H9 (cell line): Measurements from ENCODE around the gene TGFBR2. TPM values are rescaled to one million over a fixed set of nuclear protein-coding genes. Genes with fewer than 3 reads are reported as not detected.

Experiments
- DNase-seq: peaks from one replicate; pipeline ENCODE4 v3.0.0-alpha.2; 2017
- H2AFZ ChIP-seq: one replicate; pipeline ENCODE4 v1.6.1; 2013; ENCODE audit warnings: mild to moderate bottlenecking, low read length, control low read depth, moderate library complexity
- H2AK5ac ChIP-seq: 2 replicates; pipeline ENCODE4 v1.6.1; 2013; ENCODE audit warnings: low read length, control low read depth, mixed read lengths; ENCODE audit not compliant: insufficient read length
- H2BK120ac ChIP-seq: one replicate; pipeline ENCODE4 v1.6.1; 2013; ENCODE audit warnings: low read depth, mild to moderate bottlenecking, low read length, control low read depth, inconsistent platforms; ENCODE audit not compliant: poor library complexity, severe bottlenecking
- H2BK12ac ChIP-seq: 2 replicates; pipeline ENCODE4 v1.6.1; 2013; ENCODE audit warnings: low read length, control low read depth, mixed read lengths, low read depth; ENCODE audit not compliant: insufficient read length
- H2BK15ac ChIP-seq: 2 replicates; pipeline ENCODE4 v1.6.1; 2013; ENCODE audit warnings: low read depth, low read length, control low read depth
- H2BK20ac ChIP-seq: one replicate; pipeline ENCODE4 v1.6.1; 2013; ENCODE audit warnings: low read depth, mild to moderate bottlenecking, low read length, control low read depth, inconsistent platforms; ENCODE audit not compliant: poor library complexity, severe bottlenecking
- H2BK5ac ChIP-seq: 2 replicates; pipeline ENCODE4 v1.6.1; 2013; ENCODE audit warnings: low read length, control low read depth, mixed read lengths; ENCODE audit not compliant: insufficient read length
- H3K14ac ChIP-seq: 2 replicates; pipeline ENCODE4 v1.6.1; 2013; ENCODE audit warnings: low read length, control low read depth; ENCODE audit not compliant: insufficient read depth
- H3K18ac ChIP-seq: 2 replicates; pipeline ENCODE4 v1.6.1; 2013; ENCODE audit warnings: low read depth, mild to moderate bottlenecking, mixed read lengths, low read length, control low read depth; ENCODE audit not compliant: insufficient read length
- H3K23ac ChIP-seq: 2 replicates; pipeline ENCODE4 v1.6.1; 2013; ENCODE audit warnings: low read length, control low read depth, mixed read lengths, low read depth; ENCODE audit not compliant: insufficient read length
- H3K23me2 ChIP-seq: 2 replicates; pipeline ENCODE4 v1.6.1; 2013; ENCODE audit warnings: low read depth, mild to moderate bottlenecking, mixed read lengths, low read length, control low read depth; ENCODE audit not compliant: insufficient read length, poor library complexity, severe bottlenecking
- H3K27ac ChIP-seq: 2 replicates; pipeline ENCODE4 v1.5.1; 2013; ENCODE audit warnings: low read length, control low read depth, mixed read lengths, low read depth; ENCODE audit not compliant: insufficient read length
- H3K27me3 ChIP-seq: 2 replicates; pipeline ENCODE4 v1.6.1; 2013; ENCODE audit warnings: low read length, control low read depth, inconsistent platforms; ENCODE audit not compliant: insufficient read depth
- H3K4ac ChIP-seq: 2 replicates; pipeline ENCODE4 v1.6.1; 2013; ENCODE audit warnings: low read depth, mild to moderate bottlenecking, control low read depth, inconsistent platforms, low read length, moderate library complexity
- H3K4me1 ChIP-seq: 2 replicates; pipeline ENCODE4 v1.6.1; 2013; ENCODE audit warnings: low read length, control low read depth, inconsistent platforms; ENCODE audit not compliant: insufficient read depth
- H3K4me2 ChIP-seq: 2 replicates; pipeline ENCODE4 v1.6.1; 2013; ENCODE audit warnings: low read length, control low read depth, mixed read lengths; ENCODE audit not compliant: insufficient read length, insufficient read depth
- H3K56ac ChIP-seq: 2 replicates; pipeline ENCODE4 v1.6.1; 2013; ENCODE audit warnings: low read depth, mild to moderate bottlenecking, mixed read lengths, low read length, control low read depth; ENCODE audit not compliant: insufficient read length
- H3K79me1 ChIP-seq: 2 replicates; pipeline ENCODE4 v1.6.1; 2013; ENCODE audit warnings: low read depth, mild to moderate bottlenecking, moderate library complexity, low read length, control low read depth, inconsistent platforms; ENCODE audit not compliant: insufficient read depth, poor library complexity, severe bottlenecking
- H3K79me2 ChIP-seq: 2 replicates; pipeline ENCODE4 v1.6.1; 2013; ENCODE audit warnings: low read length, control low read depth, inconsistent platforms; ENCODE audit not compliant: insufficient read depth
- H3K9ac ChIP-seq: 2 replicates; pipeline ENCODE4 v1.6.1; 2013; ENCODE audit warnings: low read length, control low read depth, mixed read lengths; ENCODE audit not compliant: insufficient read length; ENCODE audit errors: extremely low read depth
- H3K9me3 ChIP-seq: one replicate; pipeline ENCODE4 v1.6.1; 2013; ENCODE audit warnings: low read depth, low read length, inconsistent platforms; ENCODE audit not compliant: control insufficient read depth
- H3T11ph ChIP-seq: one replicate; pipeline ENCODE4 v1.6.1; 2013; ENCODE audit warnings: mild to moderate bottlenecking, low read length, control low read depth, inconsistent platforms
- H4K20me1 ChIP-seq: one replicate; pipeline ENCODE4 v1.6.1; 2013; ENCODE audit not compliant: control insufficient read depth, insufficient read length, insufficient read depth
- H4K5ac ChIP-seq: 2 replicates; pipeline ENCODE4 v1.6.1; 2013; ENCODE audit warnings: low read depth, mild to moderate bottlenecking, mixed read lengths, low read length, control low read depth; ENCODE audit not compliant: insufficient read length
- H4K8ac ChIP-seq: replicated peaks from 2 replicates; pipeline ENCODE4 v1.6.1; 2013; ENCODE audit warnings: low read length, control low read depth, mixed read lengths, low read depth; ENCODE audit not compliant: insufficient read length
- H4K91ac ChIP-seq: 2 replicates; pipeline ENCODE4 v1.6.1; 2013; ENCODE audit warnings: low read depth, mild to moderate bottlenecking, moderate library complexity, mixed read lengths, low read length, control low read depth; ENCODE audit not compliant: insufficient read length
- H3K27ac Mint-ChIP-seq, 3 experiments: 2 replicates in 2 of 3; 3 replicates in 1 of 3; pipeline ENCODE4 v1.8.0; 2020 to 2021; ENCODE audit warnings: mixed read lengths in 3 of 3, mild to moderate bottlenecking in 1 of 3, moderate library complexity in 1 of 3
- H3K27me3 Mint-ChIP-seq: 2 replicates; pipeline ENCODE4 v1.8.0; 2021; ENCODE audit warnings: low read depth, mild to moderate bottlenecking, moderate library complexity, mixed read lengths
- H3K36me3 Mint-ChIP-seq, 3 experiments: 2 replicates in 2 of 3; 3 replicates in 1 of 3; pipeline ENCODE4 v1.8.0; 2020 to 2021; ENCODE audit warnings: low read depth in 3 of 3, mixed read lengths in 3 of 3; ENCODE audit not compliant: insufficient read depth in 1 of 3
- H3K4me1 Mint-ChIP-seq, 2 experiments: 2 replicates each; pipeline ENCODE4 v1.8.0; 2020; ENCODE audit warnings: mixed read lengths in 2 of 2
- H3K4me3 Mint-ChIP-seq, 2 experiments: 2 replicates in 1 of 2; 3 replicates in 1 of 2; pipeline ENCODE4 v1.8.0; 2020 to 2021; ENCODE audit warnings: mild to moderate bottlenecking in 2 of 2, mixed read lengths in 2 of 2, moderate library complexity in 1 of 2
- H3K9me3 Mint-ChIP-seq, 2 experiments: 2 replicates in 1 of 2; 3 replicates in 1 of 2; pipeline ENCODE4 v1.8.0; 2020; ENCODE audit warnings: mild to moderate bottlenecking in 2 of 2, mixed read lengths in 2 of 2, moderate library complexity in 1 of 2
- CTCF ChIP-seq: fragments of 200-600 bp; sonication (generic); conservative IDR thresholded peaks from 3 replicates; pipeline ENCODE4 v1.8.0; 2021; ENCODE audit warnings: antibody characterized with exemption, mild to moderate bottlenecking
- WGBS: extraction: QIAGEN DNeasy Blood & Tissue Kit; methylation state at CpG from one replicate; pipeline ENCODE4 v1.1.7; 2013; ENCODE audit warnings: missing lambda C conversion rate, low lambda C conversion rate, mixed read lengths; ENCODE audit not compliant: insufficient read length; ENCODE audit errors: extremely low coverage; 5-methylcytosine and 5-hydroxymethylcytosine counted together
- total RNA-seq: library from RNA; stranded (reverse); gene quantifications from 2 replicates; pipeline ENCODE4 v1.2.1, GENCODE V29; 2021

The TGFBR2 gene
- total RNA-seq, 1 experiment from 2014 or later: 10.6 TPM

GRCh38 chr3:30600572-30600971, 5.8 kb upstream of the TGFBR2 start:
- Histone ChIP-seq H3T11ph (no peak overlapping the region), H3K4ac (no peak overlapping the region), H4K8ac (no peak overlapping the region), H3K27me3 (no peaks in the 10 kb centered on the region), H2BK12ac (no peak overlapping the region), H3K23ac (no peak overlapping the region), H3K27ac (no peak overlapping the region), H3K9me3 (no peaks in the 10 kb centered on the region), H3K4me2 (no peak overlapping the region), H3K79me2 (no peaks in the 10 kb centered on the region), H3K56ac (no peak overlapping the region), H3K79me1 (no peaks in the 10 kb centered on the region), H4K5ac (no peak overlapping the region), H3K14ac (no peak overlapping the region), H2BK15ac (no peak overlapping the region), H3K4me1 (no peaks in the 10 kb centered on the region), H2BK120ac (no peak overlapping the region), H3K9ac (no peak overlapping the region), H4K91ac (no peak overlapping the region), H2BK5ac (no peak overlapping the region), H3K23me2 (no peaks in the 10 kb centered on the region), H2AFZ (no peak overlapping the region), H4K20me1 (no peaks in the 10 kb centered on the region), H2BK20ac (no peak overlapping the region), H2AK5ac (no peak overlapping the region), H3K18ac (no peak overlapping the region)
- Mint-ChIP-seq H3K9me3 (peaks cover 0 to 2% of the 10 kb centered on the region in 2 experiments; a peak in 1 of 5 replicates), H3K27me3 (peaks cover 9% of the 10 kb centered on the region), H3K27ac (no peak overlapping the region), H3K4me1 (peaks cover 9 to 11% of the 10 kb centered on the region in 2 experiments), H3K36me3 (peaks cover 0 to 4% (median 2%) of the 10 kb centered on the region in 3 experiments; a peak in 3 of 7 replicates), H3K4me3 (no peak overlapping the region)
- no peak for DNase-seq
- TF ChIP-seq CTCF: no peak
- WGBS: no CpG with 5 or more reads among the region's 2 CpGs
